K562 (cell line): ENCODE measurements around the gene DCAF10. TPM values are rescaled to one million over a fixed set of nuclear protein-coding genes. Genes with fewer than 3 reads are reported as not detected.
A peak's percentile ranks its signal among the peaks of the same experiment; 100 is the strongest.

Source experiments
- ATAC-seq: fragments of 200-7000 bp; cut with Tn5 transposase; 3 replicates; pipeline ENCODE4 v1.9.1; 2020; ENCODE audit warnings: moderate library complexity
- BruUV-seq: library from RNA; stranded (reverse); fragments of 400-500 nt; replicated peaks from 2 replicates; lab custom pipeline; 2021; lab: Mats Ljungman, UMichigan
- CTCF ChIA-PET: fragments of 300-600 bp; formaldehyde crosslinking; extraction: SDS; loops from one replicate; lab custom pipeline; 2021; ENCODE audit warnings: low intra/inter-chr PET ratio; lab: Yijun Ruan, JAX
- POLR2A ChIA-PET: fragments of 300-600, 350-650 bp; sonication (Branson Sonifier 250); formaldehyde crosslinking; extraction: SDS; loops from one replicate; lab custom pipeline; 2021; ENCODE audit warnings: antibody characterized with exemption, inconsistent platforms; lab: Yijun Ruan, JAX
- DNase-seq, 4 experiments: peaks; one replicate each; pipeline versions ENCODE4 v3.0.0 to v3.0.0-alpha.2; 2011 to 2018; ENCODE audit warnings: low spot score in 3 of 4, mixed read lengths in 3 of 4; ENCODE audit errors: extremely low read depth in 1 of 4
- FAIRE-seq: peaks from 2 replicates; lab custom pipeline; 2011; peaks lifted over from hg19 to GRCh38; lab: Jason Lieb, UNC
- H2AFZ ChIP-seq: 2 replicates; pipeline ENCODE4 v1.6.0; 2011; ENCODE audit warnings: low read depth, low read length, control low read depth, inconsistent platforms
- H3K27ac ChIP-seq: fragments of 200-600 bp; 3 replicates; pipeline ENCODE4 v1.8.0; 2011; ENCODE audit warnings: low read depth, mild to moderate bottlenecking, control low read depth, inconsistent platforms, low read length, moderate library complexity, mixed read lengths; ENCODE audit errors: extremely low read depth
- H3K27me3 ChIP-seq, 2 experiments: fragments of 300-600 bp in 1 of 2; 2 replicates in 1 of 2; 3 replicates in 1 of 2; pipeline versions ENCODE4 v1.6.0 to v1.8.0; 2011; ENCODE audit warnings: inconsistent platforms in 2 of 2, low read length in 2 of 2, mild to moderate bottlenecking in 1 of 2, mixed read lengths in 1 of 2, moderate library complexity in 1 of 2; ENCODE audit not compliant: control insufficient read depth in 2 of 2, insufficient read depth in 2 of 2
- H3K36me3 ChIP-seq: fragments of 300-600 bp; 3 replicates; pipeline ENCODE4 v1.8.0; 2011; ENCODE audit warnings: mild to moderate bottlenecking, low read length, inconsistent platforms; ENCODE audit not compliant: control insufficient read depth, insufficient read depth
- H3K4me1 ChIP-seq, 2 experiments: fragments of 200-600 bp in 1 of 2; replicated peaks in 1 of 2; 2 replicates in 1 of 2; 3 replicates in 1 of 2; pipeline versions ENCODE4 v1.5.1 to v1.8.0; 2011; ENCODE audit warnings: inconsistent platforms in 2 of 2, low read length in 2 of 2, mild to moderate bottlenecking in 1 of 2, mixed read lengths in 1 of 2, moderate library complexity in 1 of 2; ENCODE audit not compliant: control insufficient read depth in 2 of 2, insufficient read depth in 2 of 2
- H3K4me2 ChIP-seq: 2 replicates; pipeline ENCODE4 v1.6.1; 2011; ENCODE audit warnings: low read length, control low read depth, inconsistent platforms, mixed read lengths; ENCODE audit not compliant: insufficient read depth
- H3K4me3 ChIP-seq: fragments of 200-600 bp; sonication (generic), shearing (Covaris generic); 2 replicates; pipeline ENCODE4 v1.5.1; 2016; ENCODE audit warnings: control low read depth, inconsistent platforms
- H3K79me2 ChIP-seq: fragments of 200-600 bp; 3 replicates; pipeline ENCODE4 v1.8.0; 2011; ENCODE audit warnings: low read length, inconsistent platforms; ENCODE audit not compliant: control insufficient read depth, insufficient read depth
- H3K9ac ChIP-seq, 2 experiments: 2 replicates each; pipeline versions ENCODE4 v1.6.0 to v1.6.1; 2011; ENCODE audit warnings: low read depth in 2 of 2, low read length in 2 of 2, control low read depth in 1 of 2, inconsistent platforms in 1 of 2, mild to moderate bottlenecking in 1 of 2, mixed read lengths in 1 of 2; ENCODE audit not compliant: insufficient read depth in 1 of 2
- H3K9me1 ChIP-seq: one replicate; pipeline ENCODE4 v1.6.0; 2011; ENCODE audit warnings: inconsistent platforms, mild to moderate bottlenecking, low read length, moderate library complexity; ENCODE audit not compliant: control insufficient read depth, insufficient read depth
- H3K9me3 ChIP-seq: replicated peaks from 2 replicates; pipeline ENCODE4 v1.5.1; 2011; ENCODE audit warnings: low read depth, low read length, inconsistent platforms; ENCODE audit not compliant: control insufficient read depth, insufficient read depth
- H4K20me1 ChIP-seq: replicated peaks from 2 replicates; pipeline ENCODE4 v1.6.1; 2011; ENCODE audit warnings: low read length, inconsistent platforms, mixed read lengths; ENCODE audit not compliant: control insufficient read depth, insufficient read depth
- ARHGAP35 ChIP-seq: fragments of 450-650 bp; IDR thresholded peaks from 2 replicates; pipeline ENCODE4 v1.6.1; 2018; ENCODE audit not compliant: partially characterized antibody
- CBFB ChIP-seq: sonication (generic); formaldehyde crosslinking; IDR thresholded peaks from 2 replicates; pipeline ENCODE4 v1.4.0; 2020; ENCODE audit warnings: mild to moderate bottlenecking, missing genetic modification reagents
- COPS2 ChIP-seq: fragments of 450-650 bp; conservative IDR thresholded peaks from 2 replicates; pipeline ENCODE4 v1.6.1; 2016; ENCODE audit warnings: mild to moderate bottlenecking, moderate library complexity
- PBX2 ChIP-seq, 2 experiments: IDR thresholded peaks in 1 of 2; conservative IDR thresholded peaks in 1 of 2; 2 replicates each; pipeline ENCODE4 v1.6.1; 2016; ENCODE audit warnings: low read depth in 2 of 2, mild to moderate bottlenecking in 1 of 2, missing compliant biosample characterization in 1 of 2, missing genetic modification characterization in 1 of 2, moderate library complexity in 1 of 2
- RAD51 ChIP-seq: fragments of 450-650 bp; IDR thresholded peaks from 2 replicates; pipeline ENCODE4 v1.7.1; 2016; ENCODE audit warnings: low read depth, mild to moderate bottlenecking, borderline replicate concordance
- TFAP4 ChIP-seq: sonication (generic); formaldehyde crosslinking; IDR thresholded peaks from 2 replicates; pipeline ENCODE4 v1.8.0; 2022; ENCODE audit warnings: missing genetic modification reagents, mild to moderate bottlenecking, moderate library complexity, borderline replicate concordance
- THAP7 ChIP-seq: fragments of 250-450 bp; sonication (Bioruptor Pico); IDR thresholded peaks from 2 replicates; pipeline ENCODE4 v1.5.0; 2021
- ZBTB8A ChIP-seq: fragments of 450-650 bp; IDR thresholded peaks from 2 replicates; pipeline ENCODE4 v1.6.1; 2018; ENCODE audit warnings: mild to moderate bottlenecking, moderate library complexity; ENCODE audit not compliant: partially characterized antibody
- ZNF212 ChIP-seq: fragments of 450-650 bp; formaldehyde crosslinking; IDR thresholded peaks from 2 replicates; pipeline ENCODE4 v1.4.0; 2020; ENCODE audit warnings: mild to moderate bottlenecking
- ZNF639 ChIP-seq, 2 experiments: fragments of 200-800 bp in 1 of 2; sonication (Bioruptor generic) in 1 of 2; sonication (generic) in 1 of 2; formaldehyde crosslinking in 1 of 2; IDR thresholded peaks in 1 of 2; conservative IDR thresholded peaks in 1 of 2; 2 replicates each; pipeline versions ENCODE4 v1.5.0 to v1.6.1; 2016 to 2020; ENCODE audit warnings: missing compliant biosample characterization in 1 of 2, missing genetic modification characterization in 1 of 2, missing genetic modification reagents in 1 of 2
- WGBS: fragments of 100-300 bp; shearing (Covaris generic); methylation state at CpG from one replicate; pipeline ENCODE4 v1.1.6; 2016; ENCODE audit warnings: low coverage, mixed read lengths; ENCODE audit not compliant: insufficient coverage; ENCODE audit errors: missing lambda C conversion rate; 5-methylcytosine and 5-hydroxymethylcytosine counted together
- in situ Hi-C: fragments of 300-500 bp; cut with MboI; formaldehyde crosslinking; loops from 4 replicates; pipeline ENCODE4 v1.15.0; 2018; ENCODE audit warnings: inconsistent platforms, mixed read lengths
- intact Hi-C: fragments of 100-400 bp; cut with micrococcal nuclease; formaldehyde crosslinking; loops from 2 replicates; pipeline ENCODE4 v1.14.2; 2022
- polyA plus RNA-seq, 8 experiments: library from polyadenylated mRNA; depleted of rRNA in 4 of 8; stranded (reverse) in 5 of 8; unstranded in 3 of 8; fragments of >200 nt; fragmentation: Nextera tagmentation in 2 of 8; fragmentation: Illumina TruSeq in 1 of 8; extraction: Ambion mirVana in 2 of 8; extraction: Trizol in 1 of 8; gene quantifications; 2 replicates each; pipeline versions ENCODE4 v1.2.1 to v1.2.3, GENCODE V29; 2011 to 2014; ENCODE audit warnings: inconsistent platforms in 1 of 8, missing spikeins in 1 of 8
- total RNA-seq, 7 experiments: library from RNA; depleted of rRNA in 6 of 7; stranded (reverse); fragments of >200 nt in 6 of 7; fragmentation: Illumina TruSeq in 2 of 7; extraction: Trizol in 2 of 7; gene quantifications; 2 replicates each; pipeline versions ENCODE4 v1.2.1 to v1.2.3, GENCODE V29; 2011 to 2021; ENCODE audit warnings: low replicate concordance in 1 of 7

Gene DCAF10
- total and polyA plus RNA-seq, 9 of the 15 experiments (the other 6 are each of a cell fraction or from before 2014, with no cell fraction given): 6.8 to 40.1 (median 16.9) TPM

GRCh38 chr9:37897665-37898064, 97.1 kb downstream of the DCAF10 start (continued):
- TF ChIP-seq PBX2 (CRISPR knock-in tag; IDR thresholded peaks at IDR 0.05; ENCODE audit: low read depth): no peak
- TF ChIP-seq PBX2 (tag; conservative IDR thresholded peaks at IDR 0.05; ENCODE audit: low read depth): peak; percentile 97

- no peak overlapping the region for H3K4me2 ChIP-seq
- peaks cover 32% of the 10 kb centered on the region for H3K79me2 ChIP-seq
- H3K9ac ChIP-seq: no peak overlapping the region
- H3K4me3 ChIP-seq: no peak overlapping the region
- H2AFZ ChIP-seq: no peak overlapping the region
- no peaks in the 10 kb centered on the region for H3K27me3 ChIP-seq
- H3K9me1 ChIP-seq: no peaks in the 10 kb centered on the region
- CTCF ChIA-PET: interaction anchor here (0.7 kb wide), 1 partner anchor 199 kb away, joined by 3 read pairs; no protein-coding TSS in a partner anchor
- in situ Hi-C loops (no loop called here), intact Hi-C loops (no loop called here)
- peaks cover 0 to 7% of the 10 kb centered on the region in 2 experiments; a peak in 3 of 5 replicates for H3K4me1 ChIP-seq
- peaks cover 61% of the 10 kb centered on the region for H3K36me3 ChIP-seq
- no TSS peak for BruUV-seq
- 85% methylated on average over 2 of the region's 2 CpGs for WGBS
- TF ChIP-seq COPS2: no peak
- no peak for TF ChIP-seq ZNF639 (CRISPR knock-in tag; conservative IDR thresholded peaks at IDR 0.05 in 1 of 2, IDR thresholded peaks at IDR 0.05 in 1 of 2)
- TF ChIP-seq ZNF212 (CRISPR knock-in tag): no peak
- no peak for TF ChIP-seq ARHGAP35
- TF ChIP-seq RAD51: no peak
- no peak for TF ChIP-seq CBFB (CRISPR knock-in tag)
- TF ChIP-seq THAP7 (CRISPR knock-in tag): no peak
- no peak for TF ChIP-seq TFAP4 (CRISPR knock-in tag)
- TF ChIP-seq ZBTB8A: no peak
- no peaks in the 10 kb centered on the region for H3K9me3 ChIP-seq
- ATAC-seq (no peak), DNase-seq (no peak), FAIRE-seq (no peak)
- H4K20me1 ChIP-seq: no peaks in the 10 kb centered on the region
- H3K27ac ChIP-seq: no peak overlapping the region
- POLR2A ChIA-PET: interaction anchor here (1.2 kb wide), 1 partner anchor 15 kb away, joined by 4 read pairs; no protein-coding TSS in a partner anchor
These were observed 98.4 kb downstream of the DCAF10 start for GRCh38 chr9:37899041-37899440.
